ENCODE measurements around the gene HHATL. TPM values are rescaled to one million over a fixed set of nuclear protein-coding genes. Genes with fewer than 3 reads are reported as not detected.

The HHATL gene
- total and polyA plus RNA-seq, 4 donors: 0.17 TPM; not detected in 3

- H3K27ac ChIP-seq (ENCODE audit: low read depth in 1 of 2, low read length in 2 of 2): no peak overlapping the region
- no peaks in the 10 kb centered on the region for H3K27me3 ChIP-seq (ENCODE audit: control insufficient read depth in 4 of 4, insufficient read depth in 4 of 4, low read length in 3 of 4)
- no peak overlapping the region for H3K4me3 ChIP-seq (ENCODE audit: low read depth in 1 of 3, low read length in 3 of 3)
- no peaks in the 10 kb centered on the region for H3K4me1 ChIP-seq (ENCODE audit: control insufficient read depth in 4 of 4, insufficient read depth in 4 of 4, low read length in 3 of 4)
- no peak for DNase-seq (ENCODE audit: low spot score)
- H3K36me3 ChIP-seq (ENCODE audit: control insufficient read depth in 4 of 4, insufficient read depth in 3 of 4, low read depth in 1 of 4, low read length in 3 of 4): no peaks in the 10 kb centered on the region
- peaks cover 0 to 1% (median 0%) of the 10 kb centered on the region in 4 donors for H3K9me3 ChIP-seq (ENCODE audit: control insufficient read depth in 4 of 4, low read length in 3 of 4)
- 89% methylated on average over 19 of the region's 19 CpGs for WGBS
- no peak overlapping the region for H3K9ac ChIP-seq (ENCODE audit: low read depth in 1 of 2, low read length in 2 of 2)
- no peak for TF ChIP-seq YY1 (IDR thresholded peaks at IDR 0.05)
- TF ChIP-seq CTCF (IDR thresholded peaks at IDR 0.05; ENCODE audit: low read depth, low read length, missing input control): no peak
- no peak for TF ChIP-seq EGR1 (IDR thresholded peaks at IDR 0.05; ENCODE audit: low read depth in 2 of 2)
- TF ChIP-seq TAF1 (conservative IDR thresholded peaks at IDR 0.05): no peak
- TF ChIP-seq FOXA1 (IDR thresholded peaks at IDR 0.05): no peak
- TF ChIP-seq RXRA (IDR thresholded peaks at IDR 0.05): no peak
- TF ChIP-seq RAD21 (IDR thresholded peaks at IDR 0.05): no peak
- no peak for TF ChIP-seq SP1 (IDR thresholded peaks at IDR 0.05)
- no peak for TF ChIP-seq REST (IDR thresholded peaks at IDR 0.05)
- no peak for TF ChIP-seq GABPA (IDR thresholded peaks at IDR 0.05 in 1 of 2, conservative IDR thresholded peaks at IDR 0.05 in 1 of 2)
- TF ChIP-seq NR2F2 (IDR thresholded peaks at IDR 0.05): no peak
- TF ChIP-seq JUND (IDR thresholded peaks at IDR 0.05): no peak
Measured at GRCh38 chr3:42664438-42664803, 38.2 kb downstream of the HHATL start.

GRCh38 chr3:42663581-42664437 is 38.8 kb downstream of the HHATL start:
- no peak for DNase-seq (ENCODE audit: low spot score)
- H3K27ac ChIP-seq (ENCODE audit: low read depth in 1 of 2, low read length in 2 of 2): no peak overlapping the region
- no peak overlapping the region for H3K4me3 ChIP-seq (ENCODE audit: low read depth in 1 of 3, low read length in 3 of 3)
- no peak overlapping the region for H3K9ac ChIP-seq (ENCODE audit: low read depth in 1 of 2, low read length in 2 of 2)
- no peaks in the 10 kb centered on the region for H3K27me3 ChIP-seq (ENCODE audit: control insufficient read depth in 4 of 4, insufficient read depth in 4 of 4, low read length in 3 of 4)
- H3K9me3 ChIP-seq (ENCODE audit: control insufficient read depth in 4 of 4, low read length in 3 of 4): peaks cover 0 to 1% (median 0%) of the 10 kb centered on the region in 4 donors
- H3K4me1 ChIP-seq (ENCODE audit: control insufficient read depth in 4 of 4, insufficient read depth in 4 of 4, low read length in 3 of 4): no peaks in the 10 kb centered on the region
- no peaks in the 10 kb centered on the region for H3K36me3 ChIP-seq (ENCODE audit: control insufficient read depth in 4 of 4, insufficient read depth in 3 of 4, low read depth in 1 of 4, low read length in 3 of 4)
- 91% methylated on average over 38 of the region's 38 CpGs for WGBS
- TF ChIP-seq MAX (IDR thresholded peaks at IDR 0.05) (no peak), RXRA (IDR thresholded peaks at IDR 0.05) (no peak), EGR1 (IDR thresholded peaks at IDR 0.05; ENCODE audit: low read depth in 2 of 2) (no peak), HNF4G (IDR thresholded peaks at IDR 0.05) (no peak), TAF1 (conservative IDR thresholded peaks at IDR 0.05) (no peak), ATF3 (IDR thresholded peaks at IDR 0.05) (no peak), RAD21 (IDR thresholded peaks at IDR 0.05) (no peak), ZBTB33 (IDR thresholded peaks at IDR 0.05) (no peak), SP1 (IDR thresholded peaks at IDR 0.05) (no peak), FOXA1 (IDR thresholded peaks at IDR 0.05) (no peak), CTCF (IDR thresholded peaks at IDR 0.05; ENCODE audit: low read depth, low read length, missing input control) (no peak), JUND (IDR thresholded peaks at IDR 0.05) (no peak), HNF4A (conservative IDR thresholded peaks at IDR 0.05) (no peak), NR2F2 (IDR thresholded peaks at IDR 0.05) (no peak)

Data from liver (tissue), 9 donors.